Measurements from ENCODE around the gene ABCC4.

ABCC4 gene

DNA sequence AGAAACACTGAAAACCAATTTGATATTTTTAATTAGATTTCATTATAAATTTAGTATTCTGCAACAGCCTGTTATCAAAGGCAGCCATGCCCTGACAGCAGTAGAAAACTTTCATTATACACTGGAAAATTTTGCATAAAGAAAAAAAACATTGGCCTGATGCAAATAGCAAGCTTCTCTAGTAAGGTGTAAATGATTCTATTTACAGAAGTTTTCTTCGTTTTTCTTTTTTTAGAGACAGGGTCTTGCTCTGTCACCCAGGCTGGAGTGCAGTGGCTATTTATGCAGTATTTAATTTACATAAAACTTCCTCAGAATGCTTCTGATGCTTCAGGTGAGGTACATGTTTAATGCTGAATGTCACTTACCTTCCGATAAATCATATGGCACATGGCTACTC, 67.0 kb downstream of the ABCC4 start:
- H3K9me3 Mint-ChIP-seq (ENCODE audit: low read depth): no peaks in the 10 kb centered on the region
- H3K4me3 Mint-ChIP-seq: no peak overlapping the region
- H3K27me3 Mint-ChIP-seq: no peaks in the 10 kb centered on the region
- H3K36me3 Mint-ChIP-seq: peaks cover 16% of the 10 kb centered on the region
- no peak overlapping the region for H3K27ac Mint-ChIP-seq
- peaks cover 11% of the 10 kb centered on the region for H3K4me1 Mint-ChIP-seq (ENCODE audit: low read depth)

DNA sequence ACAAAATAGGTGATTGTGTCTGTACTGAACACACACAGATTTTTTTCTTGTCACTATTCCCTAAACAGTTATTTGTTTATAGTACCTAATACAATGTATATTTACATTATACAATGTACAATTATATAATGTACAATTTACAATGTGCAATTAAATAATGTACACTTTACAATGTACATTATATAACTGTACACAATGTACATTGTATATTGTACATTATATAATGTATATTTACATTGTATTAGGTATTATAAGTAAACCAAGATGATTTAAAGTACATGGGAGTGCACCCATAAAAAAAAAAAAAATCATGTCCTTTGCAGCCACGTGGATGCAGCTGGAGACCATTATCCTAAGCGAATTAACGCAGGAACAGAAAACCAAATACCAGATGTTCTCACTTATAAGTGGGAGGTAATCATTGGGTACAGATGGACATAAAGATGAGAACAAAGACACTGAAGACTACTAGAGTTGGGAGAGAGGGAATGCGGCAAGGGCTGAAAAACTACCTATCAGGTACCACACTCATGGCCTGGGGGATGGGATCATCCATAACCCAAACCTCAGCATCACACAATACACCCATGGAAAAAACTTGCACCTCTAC, 68.1 kb downstream of the ABCC4 start:
- H3K4me1 Mint-ChIP-seq (ENCODE audit: low read depth): peaks cover 11% of the 10 kb centered on the region

DNA sequence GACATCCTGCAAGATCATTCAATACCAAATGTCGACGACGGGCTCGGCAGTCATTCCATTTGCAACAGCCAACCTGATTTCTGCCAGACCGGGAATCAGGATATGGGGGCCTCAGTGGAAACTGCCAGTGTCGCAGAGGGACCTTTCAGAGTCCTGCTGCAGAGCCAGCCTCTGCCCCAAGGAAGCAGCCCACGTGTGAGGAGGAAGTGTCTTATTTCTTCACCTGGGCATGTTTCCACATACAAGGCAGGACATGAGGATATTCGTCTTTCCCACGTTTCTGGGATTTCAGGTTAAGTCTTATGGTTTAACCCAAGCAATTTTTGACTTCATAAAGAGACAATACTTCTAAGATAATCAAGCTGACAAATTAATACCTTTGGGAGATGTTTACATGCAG, 69.9 kb downstream of the ABCC4 start:
- Mint-ChIP-seq H3K27ac (no peak overlapping the region), H3K4me1 (ENCODE audit: low read depth) (peaks cover 11% of the 10 kb centered on the region), H3K27me3 (no peaks in the 10 kb centered on the region), H3K4me3 (no peak overlapping the region), H3K9me3 (ENCODE audit: low read depth) (no peaks in the 10 kb centered on the region), H3K36me3 (peaks cover 11% of the 10 kb centered on the region)

More for the DNA sequence above, 68.1 kb downstream of the ABCC4 start:
- Mint-ChIP-seq H3K9me3 (ENCODE audit: low read depth) (no peaks in the 10 kb centered on the region), H3K4me3 (no peak overlapping the region), H3K36me3 (peaks cover 16% of the 10 kb centered on the region), H3K27me3 (no peaks in the 10 kb centered on the region), H3K27ac (no peak overlapping the region)

DNA sequence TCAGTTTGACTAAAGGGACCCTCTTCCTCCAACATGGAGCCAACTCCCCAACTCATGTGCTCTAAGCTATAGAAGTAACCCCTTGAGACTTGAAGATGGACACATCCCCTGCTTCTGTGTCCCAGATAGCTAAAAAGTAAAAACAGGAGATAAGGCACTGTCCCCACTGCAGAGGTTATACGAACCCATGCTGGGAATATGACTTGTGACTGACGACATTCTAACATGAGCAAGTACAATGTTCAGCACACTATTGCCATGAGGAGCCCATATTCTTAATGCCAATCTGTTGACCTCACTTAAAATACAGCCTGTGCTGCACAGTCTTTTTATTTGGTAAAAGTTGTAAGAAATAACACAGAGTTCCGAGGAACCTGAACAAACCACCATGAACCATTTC, 71.4 kb downstream of the ABCC4 start:
- no peaks in the 10 kb centered on the region for H3K9me3 Mint-ChIP-seq (ENCODE audit: low read depth)
- peaks cover 4% of the 10 kb centered on the region for H3K4me1 Mint-ChIP-seq (ENCODE audit: low read depth)
- no peaks in the 10 kb centered on the region for H3K27me3 Mint-ChIP-seq
- H3K36me3 Mint-ChIP-seq: peaks cover 8% of the 10 kb centered on the region
- H3K27ac Mint-ChIP-seq: no peak overlapping the region
- no peak overlapping the region for H3K4me3 Mint-ChIP-seq

DNA sequence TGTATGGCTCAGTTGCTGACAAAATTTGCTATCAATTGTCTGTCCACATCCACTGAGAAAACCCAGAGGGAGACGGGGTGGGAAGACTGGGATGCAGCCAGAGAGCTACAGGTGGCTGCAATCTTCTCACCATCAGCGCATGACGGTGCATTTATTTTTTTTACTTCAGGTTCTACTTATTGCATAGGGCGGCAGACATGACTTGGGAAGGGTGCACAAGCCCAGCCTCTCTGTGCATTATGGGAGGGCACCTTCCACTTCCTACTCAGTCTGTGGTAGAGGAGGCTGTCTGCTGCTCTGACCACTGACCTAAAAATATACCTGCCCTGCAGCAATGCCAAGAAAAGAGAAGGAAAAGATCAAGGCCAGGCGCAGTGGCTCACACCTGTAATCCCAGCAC, 73.1 kb downstream of the ABCC4 start:
- H3K36me3 Mint-ChIP-seq: peaks cover 8% of the 10 kb centered on the region
- H3K27me3 Mint-ChIP-seq: no peaks in the 10 kb centered on the region
- peaks cover 4% of the 10 kb centered on the region for H3K4me1 Mint-ChIP-seq (ENCODE audit: low read depth)
- H3K27ac Mint-ChIP-seq: no peak overlapping the region
- no peaks in the 10 kb centered on the region for H3K9me3 Mint-ChIP-seq (ENCODE audit: low read depth)
- H3K4me3 Mint-ChIP-seq: no peak overlapping the region

DNA sequence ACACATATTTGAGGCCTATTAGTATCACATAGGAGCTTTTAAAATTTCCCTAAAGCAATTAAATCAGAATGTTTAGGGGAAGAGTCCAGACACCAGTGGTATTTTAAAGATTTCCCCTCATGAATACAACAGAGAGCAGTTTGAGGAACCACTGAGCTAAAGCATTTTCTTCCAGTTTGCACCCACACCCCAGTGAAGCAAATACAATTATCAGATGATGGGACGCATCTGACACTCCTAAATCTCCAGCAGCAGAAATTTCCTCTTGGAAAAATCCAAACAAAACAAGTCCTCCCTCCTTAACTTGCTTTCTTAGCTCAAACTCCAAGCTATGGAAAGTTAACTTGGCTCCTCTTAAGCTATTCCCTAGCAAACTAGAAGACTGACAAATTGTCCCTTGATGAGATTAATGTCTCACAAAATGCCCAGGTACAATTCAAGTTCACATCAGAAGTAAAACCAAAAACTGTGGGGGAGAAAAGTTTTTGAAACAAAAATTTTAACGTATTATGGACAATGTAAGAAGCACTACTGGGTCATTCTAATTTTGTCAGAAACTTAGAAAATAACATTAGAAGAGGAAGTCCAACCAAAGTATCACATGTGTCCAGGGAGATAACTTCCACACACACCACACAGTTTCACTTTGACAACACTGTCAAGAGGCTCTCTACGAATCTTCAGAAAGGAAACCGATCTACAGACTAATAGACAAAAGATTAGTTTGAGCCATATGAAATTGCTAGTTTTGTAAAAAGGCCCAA, 74.1 kb downstream of the ABCC4 start:
- Mint-ChIP-seq H3K4me3 (no peak overlapping the region), H3K4me1 (ENCODE audit: low read depth) (peaks cover 4% of the 10 kb centered on the region), H3K27ac (no peak overlapping the region), H3K36me3 (peaks cover 5% of the 10 kb centered on the region), H3K27me3 (no peaks in the 10 kb centered on the region), H3K9me3 (ENCODE audit: low read depth) (no peaks in the 10 kb centered on the region)

DNA sequence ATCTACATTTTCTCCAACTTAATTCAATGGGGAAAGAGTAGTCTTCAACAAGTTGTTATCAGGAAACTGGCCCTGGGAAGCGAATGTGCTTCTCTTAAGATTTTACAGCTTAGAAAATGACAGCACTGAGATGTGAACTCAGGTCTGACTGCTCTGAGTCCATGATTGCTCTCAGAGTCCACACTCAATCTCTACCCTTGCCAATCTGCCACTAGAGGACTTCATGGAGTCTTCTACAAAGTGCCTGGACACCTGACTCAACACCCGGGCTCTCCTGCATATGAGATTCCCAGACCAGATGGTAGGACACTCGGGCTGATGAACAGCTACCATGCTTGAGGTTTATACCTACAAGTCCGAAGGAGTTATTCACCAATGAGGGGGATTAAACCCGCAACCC, 74.8 kb downstream of the ABCC4 start:
- H3K36me3 Mint-ChIP-seq: peaks cover 3% of the 10 kb centered on the region

DNA sequence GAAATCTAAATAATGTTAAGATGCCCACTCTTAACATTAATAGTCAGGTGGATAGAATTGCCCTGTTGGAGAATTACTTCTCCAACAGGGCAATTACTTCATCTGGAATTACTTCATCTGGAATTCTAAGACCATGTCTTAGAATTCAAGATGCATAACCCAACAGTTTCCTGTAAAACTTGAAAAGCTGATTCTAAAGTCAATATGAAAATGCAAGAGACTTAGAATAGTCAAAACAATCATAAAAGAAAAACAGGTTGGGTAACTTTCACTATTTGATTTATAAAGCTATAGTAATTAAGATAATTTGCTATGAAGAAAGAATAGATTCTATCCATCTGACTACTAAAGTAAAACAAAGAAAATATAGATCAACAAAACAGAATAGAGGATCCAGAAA, 75.2 kb downstream of the ABCC4 start:
- no peak overlapping the region for H3K4me3 Mint-ChIP-seq

More for the DNA sequence above, 74.8 kb downstream of the ABCC4 start:
- H3K27me3 Mint-ChIP-seq: no peaks in the 10 kb centered on the region
- no peaks in the 10 kb centered on the region for H3K9me3 Mint-ChIP-seq (ENCODE audit: low read depth)
- H3K27ac Mint-ChIP-seq: no peak overlapping the region
- peaks cover 4% of the 10 kb centered on the region for H3K4me1 Mint-ChIP-seq (ENCODE audit: low read depth)
- no peak overlapping the region for H3K4me3 Mint-ChIP-seq

DNA sequence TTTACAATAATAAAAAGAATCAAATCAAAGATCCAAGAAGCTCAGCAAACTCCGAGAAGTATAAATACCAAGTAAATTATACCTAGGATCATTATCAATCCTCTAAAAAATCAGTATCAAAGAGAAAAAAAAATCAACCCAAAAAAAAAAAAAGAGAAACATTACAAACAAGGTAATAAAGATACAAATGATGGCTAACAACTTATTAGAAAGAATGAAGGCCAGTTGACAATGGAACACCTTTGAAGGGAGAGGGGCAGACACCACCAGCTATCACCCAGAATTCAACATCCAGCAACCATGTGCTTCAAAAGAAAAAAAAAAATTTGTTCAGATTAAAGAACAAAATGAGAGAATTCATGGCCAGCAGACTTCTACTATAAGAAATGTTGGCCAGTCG, 77.2 kb downstream of the ABCC4 start:
- Mint-ChIP-seq H3K4me1 (ENCODE audit: low read depth) (peaks cover 4% of the 10 kb centered on the region), H3K9me3 (ENCODE audit: low read depth) (no peaks in the 10 kb centered on the region), H3K36me3 (peaks cover 13% of the 10 kb centered on the region), H3K4me3 (no peak overlapping the region), H3K27me3 (no peaks in the 10 kb centered on the region), H3K27ac (no peak overlapping the region)

More for the DNA sequence above, 75.2 kb downstream of the ABCC4 start:
- no peak overlapping the region for H3K27ac Mint-ChIP-seq
- H3K9me3 Mint-ChIP-seq (ENCODE audit: low read depth): no peaks in the 10 kb centered on the region
- H3K4me1 Mint-ChIP-seq (ENCODE audit: low read depth): peaks cover 4% of the 10 kb centered on the region
- no peaks in the 10 kb centered on the region for H3K27me3 Mint-ChIP-seq
- H3K36me3 Mint-ChIP-seq: peaks cover 3% of the 10 kb centered on the region

DNA sequence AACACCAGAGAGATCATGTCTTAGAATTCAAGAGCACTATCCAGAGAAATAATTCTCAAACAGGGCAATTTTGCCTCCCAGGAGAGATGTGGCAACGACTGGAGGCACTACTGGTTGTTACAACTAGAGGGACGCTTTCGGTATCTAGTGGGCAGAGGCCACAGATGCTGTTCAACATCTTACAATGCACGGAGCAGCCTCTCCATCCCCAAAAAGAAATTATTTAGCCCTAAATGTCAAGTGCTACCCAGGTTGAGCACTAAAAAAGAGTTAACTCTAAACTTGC, 78.6 kb downstream of the ABCC4 start:
- Mint-ChIP-seq H3K9me3 (ENCODE audit: low read depth) (no peaks in the 10 kb centered on the region), H3K36me3 (peaks cover 19% of the 10 kb centered on the region), H3K27me3 (no peaks in the 10 kb centered on the region), H3K4me1 (ENCODE audit: low read depth) (peaks cover 4% of the 10 kb centered on the region), H3K27ac (no peak overlapping the region), H3K4me3 (no peak overlapping the region)

DNA sequence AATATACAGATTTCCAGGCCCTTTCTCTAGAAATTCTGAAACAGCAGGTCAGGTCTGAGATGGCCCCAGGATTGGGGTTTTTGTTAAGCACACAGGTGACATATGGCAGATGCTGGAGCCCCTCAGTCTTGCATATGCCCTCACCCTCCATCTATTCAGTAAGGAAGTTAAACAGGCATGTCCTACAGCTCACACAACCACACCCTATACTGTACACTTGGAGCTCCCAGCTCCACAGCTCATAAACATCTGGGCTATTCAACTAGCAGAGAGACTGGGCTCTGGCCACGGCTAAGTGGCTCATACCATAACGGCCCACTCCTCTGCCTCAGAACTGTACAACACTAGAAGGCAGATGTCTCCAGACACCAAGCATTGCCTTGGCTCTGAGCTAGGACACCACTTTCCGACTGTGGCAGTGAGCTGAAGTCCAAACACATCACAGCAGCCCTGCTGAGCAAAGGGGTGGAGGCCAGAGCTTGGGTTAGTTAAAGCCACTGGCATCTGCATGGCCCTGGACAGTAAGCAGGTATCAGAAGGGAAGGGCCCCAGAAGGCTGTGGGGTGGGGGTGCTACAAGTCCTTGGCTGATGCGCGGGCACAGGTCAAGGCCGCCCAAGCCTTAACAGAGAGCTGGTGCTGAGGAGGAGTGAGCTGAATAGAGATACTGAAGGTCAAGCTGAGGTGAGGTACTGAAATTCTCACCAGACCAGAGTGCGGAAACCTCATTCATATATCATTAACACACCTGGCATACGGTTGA, 79.1 kb downstream of the ABCC4 start:
- no peak overlapping the region for H3K4me3 Mint-ChIP-seq
- H3K36me3 Mint-ChIP-seq: peaks cover 19% of the 10 kb centered on the region
- H3K27ac Mint-ChIP-seq: no peak overlapping the region

DNA sequence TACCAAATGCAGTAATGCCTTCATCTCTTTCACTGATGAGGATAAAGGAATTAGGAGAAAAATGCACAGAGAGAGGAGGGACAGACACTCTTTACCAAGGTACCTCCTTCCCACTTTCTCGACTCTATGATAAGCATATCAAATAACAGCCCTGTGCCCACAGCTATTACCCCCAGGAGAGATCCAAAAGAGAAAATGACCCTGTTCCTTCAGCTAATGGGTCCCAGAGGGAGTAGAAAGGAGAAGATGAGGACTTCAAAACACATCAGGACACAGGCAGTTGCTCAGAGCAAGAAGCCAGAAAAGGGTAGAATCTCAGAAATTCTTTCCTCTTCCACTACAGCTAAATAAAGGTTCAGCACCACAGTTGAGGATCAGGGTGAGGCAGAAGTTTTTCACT, 80.6 kb downstream of the ABCC4 start:
- H3K27me3 Mint-ChIP-seq: no peaks in the 10 kb centered on the region

More for the DNA sequence above, 79.1 kb downstream of the ABCC4 start:
- Mint-ChIP-seq H3K9me3 (ENCODE audit: low read depth) (no peaks in the 10 kb centered on the region), H3K4me1 (ENCODE audit: low read depth) (peaks cover under 1% of the 10 kb centered on the region), H3K27me3 (no peaks in the 10 kb centered on the region)

DNA sequence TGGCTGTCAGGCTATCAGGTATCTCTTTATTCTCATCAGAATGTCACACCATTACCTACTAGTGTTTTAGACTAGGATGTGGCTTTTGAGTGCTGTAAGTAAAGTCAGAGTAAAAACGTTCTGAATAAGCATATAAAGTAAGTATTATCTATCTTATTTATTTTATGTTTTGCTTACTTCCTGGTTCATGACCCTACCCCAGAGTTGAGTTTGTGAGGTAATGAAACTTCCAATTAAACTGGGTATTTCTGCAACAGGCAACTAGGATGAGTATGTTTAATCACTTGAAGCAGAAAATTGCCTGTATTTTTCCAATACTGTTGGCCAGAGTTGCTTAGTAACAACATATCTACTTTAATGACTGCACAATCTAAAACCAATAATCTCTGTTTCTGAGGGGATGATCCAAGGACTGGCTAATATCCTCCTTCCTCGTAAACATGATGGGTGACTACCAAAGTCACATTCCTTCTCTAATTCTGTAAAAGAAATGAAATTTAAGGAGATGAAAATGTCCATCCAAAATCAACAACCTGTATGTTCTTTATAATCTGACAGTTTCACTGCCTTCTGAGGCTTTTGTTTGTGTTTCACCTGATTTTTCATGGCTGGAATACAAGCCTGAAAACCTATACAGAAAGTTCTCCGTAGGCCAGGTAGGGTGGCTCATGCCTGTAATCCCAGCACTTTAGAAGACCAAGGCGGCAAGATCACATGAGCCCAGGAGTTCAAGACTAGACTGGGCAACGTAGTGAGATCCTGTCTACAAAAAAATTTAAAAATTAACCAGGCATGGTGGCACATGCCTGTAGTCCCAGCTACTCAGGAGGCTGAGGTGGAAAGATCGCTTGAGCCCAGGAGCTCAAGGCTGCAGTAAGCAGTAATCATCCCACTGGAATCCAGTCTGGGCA, 83.1 kb downstream of the ABCC4 start:
- peaks cover 26% of the 10 kb centered on the region for H3K36me3 Mint-ChIP-seq
- H3K27ac Mint-ChIP-seq: no peak overlapping the region
- no peak overlapping the region for H3K4me3 Mint-ChIP-seq
- no peaks in the 10 kb centered on the region for H3K27me3 Mint-ChIP-seq
- H3K9me3 Mint-ChIP-seq (ENCODE audit: low read depth): no peaks in the 10 kb centered on the region
- no peaks in the 10 kb centered on the region for H3K4me1 Mint-ChIP-seq (ENCODE audit: low read depth)

More for the DNA sequence above, 80.6 kb downstream of the ABCC4 start:
- Mint-ChIP-seq H3K27ac (no peak overlapping the region), H3K4me1 (ENCODE audit: low read depth) (no peaks in the 10 kb centered on the region), H3K9me3 (ENCODE audit: low read depth) (no peaks in the 10 kb centered on the region), H3K4me3 (no peak overlapping the region), H3K36me3 (peaks cover 19% of the 10 kb centered on the region)

DNA sequence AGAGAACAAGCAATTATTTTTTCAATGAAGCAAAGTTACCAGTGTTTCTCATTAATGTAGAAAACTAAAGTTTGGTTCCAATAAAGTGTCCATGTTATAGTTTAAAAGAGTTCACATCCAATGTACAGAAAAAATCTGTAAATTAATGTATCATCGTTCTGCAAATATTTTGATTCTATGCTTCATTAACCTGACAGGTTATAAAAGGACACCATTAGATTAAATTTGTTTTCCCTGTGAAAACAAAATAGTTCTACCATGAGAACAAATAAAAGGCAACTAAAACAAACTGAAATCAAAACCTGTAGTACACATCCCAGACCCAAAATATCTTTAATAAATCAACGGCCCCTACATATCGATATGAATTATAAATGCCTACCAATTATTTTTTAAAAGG, 85.1 kb downstream of the ABCC4 start:
- Mint-ChIP-seq H3K4me1 (ENCODE audit: low read depth) (no peaks in the 10 kb centered on the region), H3K9me3 (ENCODE audit: low read depth) (no peaks in the 10 kb centered on the region), H3K36me3 (peaks cover 33% of the 10 kb centered on the region), H3K4me3 (no peak overlapping the region), H3K27ac (no peak overlapping the region), H3K27me3 (no peaks in the 10 kb centered on the region)

All from activated naive CD8-positive, alpha-beta T cell (primary cell).